ENCODE data around the gene AUTS2. TPM values are rescaled to one million over a fixed set of nuclear protein-coding genes. Genes with fewer than 3 reads are reported as not detected.

Gene AUTS2
- 100 to 1,000 TPM in 1 of 10 donors, 10 to 100 TPM in 9; 54.7 to 101 (median 77.6) TPM for polyA plus RNA-seq (ENCODE audit: insufficient read length in 10 of 10)
- long read RNA-seq, donor 1, partial matches to known transcripts: 5 of 7 reads
- long read RNA-seq, donor 1, other reads (novel, unspliced or antisense): 0 of 7 reads
- long read RNA-seq, donor 2, partial matches to known transcripts: 0 of 2 reads
- long read RNA-seq, donor 2, other reads (novel, unspliced or antisense): 0 of 2 reads
- long read RNA-seq, donor 3, partial matches to known transcripts: 0 of 2 reads
- long read RNA-seq, donor 3, other reads (novel, unspliced or antisense): 0 of 2 reads
- long read RNA-seq, donor 4, partial matches to known transcripts: 7 of 7 reads
- long read RNA-seq, donor 4, other reads (novel, unspliced or antisense): 0 of 7 reads
- long read RNA-seq, donor 5, partial matches to known transcripts: 9 of 9 reads
- long read RNA-seq, donor 5, other reads (novel, unspliced or antisense): 0 of 9 reads
- long read RNA-seq, donor 6, partial matches to known transcripts: 0 of 2 reads
- long read RNA-seq, donor 6, other reads (novel, unspliced or antisense): 0 of 2 reads
- long read RNA-seq, donor 7, partial matches to known transcripts: 0 of 6 reads
- long read RNA-seq, donor 7, other reads (novel, unspliced or antisense): 0 of 6 reads
- long read RNA-seq, donor 8: 0 reads
- long read RNA-seq, donor 9: 0 reads

DNA sequence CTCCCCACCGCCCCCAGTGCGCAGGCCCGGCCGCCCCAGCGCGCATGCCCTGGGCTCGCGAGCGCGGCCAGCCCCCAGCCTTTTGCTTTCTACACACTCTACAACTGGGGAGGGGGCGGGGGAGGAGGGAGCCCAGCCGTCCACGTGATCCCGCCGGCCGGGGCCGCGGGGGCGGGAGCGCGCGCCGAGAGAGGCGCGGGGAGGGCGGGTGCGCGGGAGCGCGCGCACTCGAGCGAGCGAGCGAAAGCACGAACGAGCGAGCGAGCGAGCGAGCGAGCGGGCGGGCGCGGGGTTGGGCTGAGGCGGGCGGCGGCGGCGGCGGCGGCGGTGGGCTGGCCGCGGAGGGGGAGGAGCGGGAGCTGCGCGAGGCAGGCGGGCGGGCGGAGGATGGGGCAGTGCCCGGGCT lies at the start of gene AUTS2:
AUTS2 (plus strand) TSS at position 395 of the 406 bp plus-strand sequence. CDS start 1,179 bp downstream, outside the sequence.
- DNase-seq: peak; percentile 97 to 98 (median 98)

DNA sequence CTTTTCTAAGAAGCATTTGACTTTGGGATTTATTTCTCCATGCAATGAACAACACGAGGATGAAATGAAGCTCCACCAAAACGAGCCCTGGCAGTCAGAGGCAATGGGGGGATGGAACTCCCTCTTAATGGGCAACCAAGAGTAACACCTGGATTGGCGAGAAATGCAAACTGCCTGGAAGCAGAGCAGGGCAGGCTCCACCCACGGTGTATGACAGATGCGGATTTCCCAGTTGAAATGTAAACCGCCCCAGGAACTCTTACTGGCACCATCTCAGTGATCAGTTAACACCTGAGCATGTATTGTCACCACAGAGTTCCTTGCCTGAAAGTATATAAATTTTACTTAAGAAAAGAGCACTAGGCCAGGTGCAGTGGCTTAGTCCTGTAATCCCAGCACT lies 47.3 kb upstream of the AUTS2 start:
- no peak for DNase-seq

DNA sequence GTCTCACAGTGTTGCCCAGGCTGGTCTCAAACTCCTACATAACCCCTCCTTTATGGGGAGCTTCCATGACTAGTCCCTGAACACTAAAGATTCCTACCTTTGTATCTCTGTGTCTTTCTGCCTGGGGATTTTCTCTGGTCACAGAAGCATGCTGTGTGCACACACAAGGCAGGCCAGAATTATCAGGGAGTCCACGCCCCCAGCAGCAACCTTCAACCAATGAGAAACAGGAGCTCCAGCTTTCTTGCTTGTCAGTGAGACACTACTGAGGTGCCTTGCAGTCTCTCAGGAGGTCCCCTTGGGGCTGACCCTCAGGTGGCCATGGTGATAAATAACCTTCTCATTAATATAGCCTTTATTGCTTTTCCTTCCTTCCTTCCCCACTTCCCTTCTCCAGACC lies 45.1 kb upstream of the AUTS2 start:
- no peak for DNase-seq

DNA sequence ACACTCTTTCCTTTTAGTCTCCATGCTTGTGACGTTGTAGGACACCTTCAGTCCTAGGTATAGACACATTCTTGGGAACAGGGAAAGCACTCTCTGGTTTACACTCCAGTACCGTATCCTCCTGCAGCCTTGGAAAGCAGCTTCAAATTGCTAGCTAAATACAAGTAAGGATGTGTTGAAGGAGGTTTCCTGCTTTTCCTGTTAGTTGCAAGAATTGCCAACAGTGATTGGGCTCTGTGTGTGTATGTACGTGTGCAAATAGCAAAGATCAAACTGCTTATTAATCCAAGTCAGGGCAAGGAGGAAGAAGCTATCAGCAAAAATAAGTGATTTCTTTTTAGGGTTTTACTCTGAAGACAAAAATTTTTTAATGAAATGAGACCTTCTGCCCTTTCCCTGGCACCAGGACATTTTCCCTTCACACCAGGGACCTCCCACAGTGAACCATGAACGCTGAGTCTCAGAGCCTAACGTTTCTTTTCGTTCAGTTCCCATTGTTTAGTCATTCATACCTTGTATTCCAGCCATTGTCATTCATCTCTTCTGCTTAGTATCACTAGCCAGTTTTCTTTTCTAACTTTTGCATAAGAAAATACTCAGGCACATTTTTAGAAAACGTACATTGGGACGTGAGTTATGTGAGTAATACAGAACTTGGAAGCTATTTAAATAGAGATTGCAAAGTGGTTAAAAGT lies 36.9 kb upstream of the AUTS2 start:
- DNase-seq: peak; percentile 2 to 27 (median 3)

DNA sequence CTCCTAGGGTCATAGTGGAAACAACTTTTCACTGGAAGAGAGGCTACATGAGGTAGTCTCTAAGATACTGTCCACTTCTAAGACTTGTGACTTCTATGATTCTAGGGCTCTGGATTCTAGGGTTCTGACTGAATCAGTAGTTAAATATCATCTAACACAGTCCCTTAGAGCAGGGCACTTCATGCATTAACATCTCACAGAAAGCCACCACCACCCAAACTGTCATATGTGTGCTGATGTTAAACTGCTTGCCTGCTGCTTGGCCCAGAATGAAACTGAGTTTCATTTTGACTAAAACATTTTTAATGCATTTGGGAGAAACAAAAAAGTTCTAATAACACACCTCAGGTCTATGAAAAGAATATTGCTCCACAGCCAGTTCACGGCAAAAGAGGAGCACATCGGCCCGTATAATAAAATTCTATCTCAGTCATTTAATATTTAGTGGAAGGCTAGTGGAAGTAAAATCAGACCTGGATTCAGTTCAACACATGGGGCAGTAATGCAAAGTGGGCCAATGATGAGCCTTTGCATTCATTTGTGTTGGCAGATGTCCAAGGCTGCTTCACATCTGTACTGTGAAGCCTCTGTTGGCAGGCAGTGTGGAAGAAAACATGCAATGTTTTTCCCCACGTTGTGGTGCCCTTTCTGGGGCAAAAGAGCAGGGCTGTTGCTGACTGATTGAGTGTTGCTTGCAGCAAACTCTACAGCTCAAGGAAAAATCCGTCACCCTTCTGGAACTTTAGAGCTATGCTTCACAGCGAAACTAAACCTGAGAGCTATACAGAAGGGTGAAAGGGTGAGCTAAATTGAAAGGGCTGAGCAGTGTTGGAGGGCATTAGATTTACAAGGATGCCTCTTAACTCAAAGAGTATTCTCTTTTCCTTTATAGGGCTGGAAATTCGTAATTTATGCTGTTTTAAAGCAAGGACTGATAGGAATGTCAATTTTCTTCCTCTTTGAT lies 33.5 kb upstream of the AUTS2 start:
- peak; percentile 70 to 86 (median 71) for DNase-seq

DNA sequence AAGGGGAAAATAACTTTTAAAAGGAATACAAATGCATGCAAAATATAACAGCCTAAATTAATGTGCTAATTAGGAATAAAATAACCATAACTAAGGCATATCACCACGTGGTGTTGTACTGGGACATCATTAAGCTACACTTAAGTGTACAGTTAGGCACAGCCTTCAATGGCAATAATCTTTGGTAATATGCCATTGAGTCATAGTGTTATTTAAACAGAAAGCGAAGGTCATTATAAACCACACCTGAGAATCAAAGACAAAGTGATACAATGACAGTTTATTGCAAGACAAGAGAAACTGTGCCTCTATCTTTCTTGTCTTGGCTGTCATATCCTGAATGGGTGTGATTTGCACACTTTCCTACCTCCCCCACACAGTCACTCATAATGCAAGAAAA lies 30.5 kb upstream of the AUTS2 start:
- no peak for DNase-seq

DNA sequence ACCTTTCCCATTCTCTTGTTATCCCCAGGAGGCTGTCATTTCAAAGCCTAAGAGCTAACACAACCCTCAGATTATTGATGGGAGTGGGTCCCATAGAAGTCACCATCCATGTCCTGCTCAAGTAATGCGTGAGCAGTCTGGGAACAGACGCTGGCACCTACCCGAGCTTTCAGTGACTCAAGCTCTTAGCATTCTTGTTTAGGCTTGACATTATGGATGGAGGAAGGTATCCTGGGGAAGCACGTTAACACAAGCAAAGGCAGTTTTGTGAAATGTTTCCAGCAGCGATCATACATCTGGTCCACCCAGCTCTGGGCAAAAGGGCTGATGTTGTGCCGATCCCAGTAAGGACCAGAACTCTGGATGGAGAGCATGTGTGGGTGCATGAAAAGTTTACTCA lies 30.0 kb upstream of the AUTS2 start:
- no peak for DNase-seq

DNA sequence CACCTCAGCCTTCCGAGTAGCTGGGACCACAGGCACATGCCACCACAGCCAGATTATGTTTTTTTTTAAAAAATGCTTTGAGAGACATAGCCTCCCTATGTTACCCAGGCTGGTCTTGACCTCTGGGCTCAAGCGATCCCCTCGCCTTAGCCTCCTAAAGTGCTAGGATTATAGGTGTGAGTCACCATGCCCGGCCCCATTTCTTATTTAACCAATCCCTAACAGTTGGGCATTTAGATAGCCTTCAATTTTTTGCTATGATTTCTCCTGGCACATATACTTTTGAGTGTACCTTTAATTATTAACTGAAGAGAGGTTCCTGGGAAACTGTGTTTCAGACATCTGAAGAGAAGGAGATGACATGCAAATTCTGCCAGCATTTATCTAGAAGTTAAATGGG lies 22.6 kb upstream of the AUTS2 start:
- DNase-seq: no peak

DNA sequence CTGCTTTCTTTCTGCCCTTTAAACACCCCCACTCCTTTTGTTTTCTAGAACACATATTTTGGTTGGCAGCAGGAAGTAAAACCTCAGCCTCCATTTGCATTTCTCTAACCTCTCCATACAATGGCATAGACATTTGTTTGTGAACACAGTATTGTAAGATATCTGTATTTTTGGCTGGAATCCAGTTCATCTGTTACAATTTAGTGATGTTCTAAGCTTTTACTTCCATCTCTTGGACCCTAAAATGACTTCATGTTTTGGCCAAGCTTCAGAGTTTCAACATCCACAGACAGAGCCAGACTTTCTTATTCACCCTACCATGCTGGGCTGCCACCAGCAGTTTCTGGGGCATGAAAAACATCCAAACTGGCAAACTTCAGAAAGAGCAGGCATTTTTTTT lies 21.1 kb upstream of the AUTS2 start:
- DNase-seq: peak in 2 of 3 donors; percentile 51 to 75

DNA sequence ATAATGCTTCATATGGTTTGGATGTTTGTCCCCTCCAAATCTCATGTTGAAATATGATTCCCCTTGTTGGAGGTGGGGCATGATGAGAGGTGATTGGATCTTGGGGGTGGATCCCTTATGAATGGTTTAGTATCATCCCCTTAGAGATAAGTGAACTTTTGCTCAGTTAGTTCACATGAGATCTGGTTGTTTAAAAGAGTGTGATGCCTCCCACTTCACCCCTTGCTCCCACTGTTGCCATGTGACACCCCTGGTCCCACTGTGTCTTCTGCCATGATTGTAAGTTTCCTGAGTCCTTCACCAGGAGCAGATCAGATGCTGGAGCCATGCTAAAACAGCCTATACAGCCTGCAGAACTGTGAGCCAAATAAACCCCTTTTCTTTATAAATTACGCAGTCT lies 13.1 kb upstream of the AUTS2 start:
- DNase-seq: no peak

DNA sequence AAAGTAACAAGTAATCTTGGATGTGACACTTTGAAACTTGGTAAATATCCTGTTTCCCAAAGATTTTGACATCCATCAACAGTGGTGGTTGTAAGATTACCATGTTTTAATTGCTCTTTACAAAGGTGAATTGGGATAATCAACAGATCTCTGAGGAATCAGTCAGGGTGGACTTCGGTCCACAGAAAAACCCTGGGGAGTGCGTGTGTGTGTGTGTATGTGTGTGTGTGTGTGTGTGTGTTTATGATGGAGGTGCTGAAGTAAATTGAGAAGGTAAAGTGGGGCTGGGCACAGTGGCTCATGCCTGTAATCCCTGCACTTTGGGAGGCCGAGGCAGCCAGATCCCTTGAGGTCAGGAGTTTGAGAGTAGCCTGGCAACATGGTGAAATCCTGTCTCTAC lies 12.0 kb upstream of the AUTS2 start:
- DNase-seq: no peak

DNA sequence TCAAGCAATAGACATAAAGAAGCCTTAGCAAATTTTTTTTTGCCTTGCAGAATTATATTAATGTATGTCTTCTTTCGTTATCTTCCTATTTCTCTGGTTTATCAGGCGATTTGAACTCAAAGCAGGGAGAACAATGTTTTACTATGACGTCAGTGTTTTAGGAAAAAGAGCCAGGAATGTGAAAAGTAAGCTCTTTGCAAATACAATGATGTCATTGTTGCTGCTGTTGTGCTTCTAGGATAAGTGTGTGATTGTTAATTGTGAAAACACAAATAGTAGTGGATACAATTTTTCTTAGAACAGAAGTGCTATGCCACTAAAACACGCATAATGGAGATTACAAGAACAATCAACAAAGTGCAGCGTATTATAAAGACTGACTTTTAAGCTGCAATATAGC lies 9.5 kb upstream of the AUTS2 start:
- no peak for DNase-seq

DNA sequence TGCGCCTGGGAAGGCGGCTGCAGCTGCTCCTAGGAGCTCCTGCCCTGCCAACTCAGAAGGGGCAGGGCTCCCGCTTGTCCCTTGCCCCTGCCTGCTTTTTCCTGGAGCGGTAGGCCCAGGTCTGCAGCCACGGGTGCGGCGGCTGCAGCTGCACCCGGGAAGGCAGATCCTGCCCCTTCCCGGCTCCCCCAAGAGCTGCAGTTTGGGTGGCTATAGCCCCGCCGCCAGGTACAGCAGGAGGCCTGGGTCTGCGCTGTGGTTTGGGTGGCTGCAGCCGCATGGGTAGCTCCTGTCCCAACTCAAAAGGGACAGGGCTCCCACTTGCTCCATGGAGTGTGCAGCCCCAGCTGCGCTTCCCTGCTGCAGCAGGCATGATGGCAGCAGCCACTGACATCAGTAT lies 6.5 kb upstream of the AUTS2 start:
- no peak for DNase-seq

DNA sequence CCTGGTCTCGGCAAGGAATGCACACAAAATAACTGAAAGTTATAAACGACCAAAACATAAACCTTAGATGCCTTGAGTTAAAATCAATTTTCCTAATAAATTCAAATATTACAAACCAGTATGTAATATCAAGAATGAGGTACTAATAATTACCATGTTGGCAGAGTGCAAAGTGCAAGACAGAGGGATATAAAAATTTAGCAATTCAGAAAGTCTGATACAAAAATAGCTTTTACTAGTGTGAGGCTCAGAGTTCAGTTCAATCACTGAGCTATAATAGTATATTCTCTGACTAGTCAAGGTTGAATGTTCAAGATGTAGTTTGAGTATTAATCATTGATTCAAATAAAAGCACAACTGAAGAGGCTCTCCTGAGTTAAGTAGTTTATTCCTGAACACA lies 4.8 kb upstream of the AUTS2 start:
- no peak for DNase-seq

DNA sequence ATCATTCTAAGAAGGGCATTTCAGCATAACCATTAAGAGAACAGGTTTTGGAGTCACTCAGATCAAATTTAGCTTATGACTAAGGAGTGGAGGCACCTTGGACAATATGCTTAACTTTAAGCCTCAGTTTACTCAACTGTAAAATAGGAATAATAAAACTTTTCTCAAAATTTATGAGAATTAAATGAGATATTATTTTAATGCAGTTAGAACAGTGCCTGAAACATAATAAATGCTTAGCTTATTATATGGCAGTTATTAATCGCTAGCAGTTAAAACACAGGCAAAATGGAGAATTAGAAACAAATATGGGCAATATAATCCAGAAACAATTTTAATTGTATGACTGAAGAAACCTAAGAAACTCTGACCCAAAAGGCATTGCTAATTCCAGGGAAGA lies 2.9 kb upstream of the AUTS2 start:
- DNase-seq: no peak

DNA sequence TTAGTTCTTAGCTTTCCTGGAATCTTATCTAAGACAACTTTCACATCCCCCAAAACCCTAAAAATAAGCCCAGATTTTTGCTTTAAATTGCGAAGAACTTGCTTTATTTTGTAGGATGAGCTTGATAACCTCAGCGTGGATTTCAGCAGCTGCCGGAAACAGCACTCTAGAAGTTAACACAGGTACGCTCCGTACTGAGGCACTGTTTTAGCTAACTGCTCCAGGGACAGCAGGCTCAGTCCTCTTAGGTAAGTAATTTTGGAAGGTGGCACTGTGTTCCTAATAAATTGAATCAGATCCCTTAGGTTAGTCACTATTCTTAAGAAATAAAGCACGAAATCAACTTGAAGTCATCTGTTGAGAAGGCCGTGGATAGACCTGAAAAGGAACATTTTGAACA lies 2.2 kb upstream of the AUTS2 start:
- DNase-seq: no peak

DNA sequence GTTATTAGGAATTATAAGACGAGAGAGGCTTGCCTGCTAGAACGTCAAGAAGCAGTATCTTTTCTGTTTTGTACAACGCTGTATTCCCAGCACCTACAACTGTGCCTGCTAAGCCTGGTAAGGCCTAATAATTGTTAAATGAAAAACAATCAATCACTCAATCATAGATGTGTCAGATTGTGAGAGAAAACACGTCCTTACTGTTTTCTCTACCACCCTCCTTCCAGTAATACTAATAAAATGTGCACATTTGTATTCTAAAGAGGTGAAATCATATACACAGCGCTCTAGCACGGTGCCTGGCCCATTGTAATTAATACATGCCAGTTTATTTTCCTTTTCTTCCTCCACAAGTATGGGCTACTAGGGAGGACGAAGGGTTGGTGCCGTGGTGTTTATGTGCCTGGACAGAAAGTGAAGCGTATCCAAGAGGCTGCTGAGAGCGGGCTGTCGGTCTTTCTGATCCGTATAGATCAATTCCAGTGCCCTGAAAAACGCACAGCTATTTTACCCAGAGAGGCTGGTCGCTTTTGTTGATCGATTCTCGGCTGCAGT lies 1.5 kb upstream of the AUTS2 start:
- no peak for DNase-seq

DNA sequence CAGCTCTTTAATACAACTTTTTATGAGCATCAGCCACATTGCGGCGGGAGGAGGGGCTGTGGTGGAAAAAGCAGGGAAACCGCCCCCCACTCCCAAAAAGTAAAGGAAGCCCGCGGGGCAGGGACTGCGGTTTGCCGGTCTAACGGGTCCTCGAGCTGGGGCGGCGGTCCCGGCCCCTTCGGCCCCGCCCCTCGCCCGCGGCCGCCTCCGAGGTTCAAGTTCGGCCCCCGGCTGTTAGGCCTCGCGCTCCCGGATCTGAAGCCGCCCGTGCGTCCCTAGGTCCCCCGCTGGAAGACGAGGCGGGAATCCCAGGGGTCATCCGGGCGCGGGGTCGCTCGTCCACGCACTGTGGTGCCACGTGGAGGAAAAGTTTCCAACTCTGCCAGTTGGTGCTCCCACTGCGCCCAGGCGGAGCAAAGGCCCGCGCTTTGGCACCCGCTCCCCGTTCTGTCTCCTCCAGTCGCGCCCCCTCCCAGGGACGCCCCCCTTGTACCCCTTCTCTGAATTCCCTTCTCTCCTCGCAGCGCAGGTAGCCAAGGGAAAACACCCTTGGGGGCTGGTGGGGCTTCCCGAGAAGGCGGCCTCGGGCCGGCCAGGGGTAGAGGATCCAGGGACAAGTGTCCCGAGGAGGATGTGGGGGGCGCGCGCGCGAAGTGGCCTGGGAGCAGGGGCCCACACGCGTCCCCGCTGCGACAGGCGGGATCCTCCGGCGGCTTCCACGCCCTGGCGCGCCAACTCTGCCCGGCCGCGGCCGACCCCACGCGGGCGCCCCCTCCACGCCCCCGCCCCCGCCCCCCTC lies 798 bp upstream of the AUTS2 start:
- DNase-seq: peak in 2 of 3 donors; percentile 57 to 89

DNA sequence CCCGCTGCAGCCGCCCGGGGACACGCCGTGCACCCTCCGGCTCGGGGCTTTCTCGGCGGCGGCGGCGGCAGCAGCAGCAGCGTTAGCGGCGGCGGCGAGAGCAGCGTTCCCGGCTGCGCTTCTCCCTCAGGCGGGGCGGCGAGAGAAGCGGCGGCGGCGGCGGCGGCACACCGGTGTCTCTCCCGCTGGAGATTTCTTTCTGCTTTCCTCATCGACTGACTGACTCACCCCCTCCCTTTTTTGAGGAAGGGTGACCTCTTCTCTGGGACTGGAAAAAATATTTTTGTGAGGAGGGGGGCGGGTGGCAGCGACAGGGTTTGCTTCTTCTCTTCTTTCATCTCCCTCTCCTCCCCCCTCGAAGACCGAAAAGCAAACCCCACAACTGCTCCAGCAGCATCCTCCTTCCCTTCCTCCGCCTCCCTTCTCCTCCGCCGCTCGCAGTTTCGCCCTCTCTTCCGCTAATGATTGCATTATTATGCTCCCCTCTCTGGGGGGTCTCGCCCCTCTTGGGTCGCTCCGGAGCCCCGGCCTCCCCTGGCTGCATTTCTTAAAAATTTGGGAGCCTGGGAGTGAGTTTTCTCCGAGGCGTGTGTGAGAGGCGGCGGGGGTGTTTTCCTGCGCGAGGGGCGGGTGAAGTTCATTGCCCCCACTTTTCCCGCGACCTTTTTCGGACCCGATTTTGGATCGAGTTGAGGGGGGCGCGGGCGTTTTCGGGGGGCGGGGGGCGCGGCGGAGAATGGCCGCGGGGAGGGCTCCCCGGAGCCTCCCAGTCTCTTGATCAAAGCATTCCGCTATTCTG lies 411 bp downstream of the AUTS2 start:
- DNase-seq: peak in 2 of 3 donors; percentile 67 to 91
